GM06990 (cell line): Measurements from ENCODE around the gene OFD1.

Experiments used
- DNase-seq: peaks from one replicate; pipeline ENCODE4 v3.0.0-alpha.2; 2011; ENCODE audit not compliant: insufficient read length; ENCODE audit errors: extremely low read depth
- H3K27me3 ChIP-seq: replicated peaks from 2 replicates; pipeline ENCODE4 v1.6.0; 2011; ENCODE audit warnings: low read length; ENCODE audit not compliant: control insufficient read depth, insufficient read depth
- H3K36me3 ChIP-seq: 2 replicates; pipeline ENCODE4 v1.5.1; 2011; ENCODE audit warnings: low read length; ENCODE audit not compliant: control insufficient read depth, insufficient read depth
- H3K4me3 ChIP-seq: replicated peaks from 2 replicates; pipeline ENCODE4 v1.5.1; 2011; ENCODE audit warnings: low read depth, mild to moderate bottlenecking, control low read depth, low read length
- TF ChIP-seq, protein P1 (sequence below): IDR thresholded peaks from 2 replicates; pipeline ENCODE4 v1.5.1; 2011; ENCODE audit warnings: low read length, control low read depth, mild to moderate bottlenecking, inconsistent platforms; ENCODE audit not compliant: insufficient read depth, poor library complexity, severe bottlenecking

OFD1 gene

DNA sequence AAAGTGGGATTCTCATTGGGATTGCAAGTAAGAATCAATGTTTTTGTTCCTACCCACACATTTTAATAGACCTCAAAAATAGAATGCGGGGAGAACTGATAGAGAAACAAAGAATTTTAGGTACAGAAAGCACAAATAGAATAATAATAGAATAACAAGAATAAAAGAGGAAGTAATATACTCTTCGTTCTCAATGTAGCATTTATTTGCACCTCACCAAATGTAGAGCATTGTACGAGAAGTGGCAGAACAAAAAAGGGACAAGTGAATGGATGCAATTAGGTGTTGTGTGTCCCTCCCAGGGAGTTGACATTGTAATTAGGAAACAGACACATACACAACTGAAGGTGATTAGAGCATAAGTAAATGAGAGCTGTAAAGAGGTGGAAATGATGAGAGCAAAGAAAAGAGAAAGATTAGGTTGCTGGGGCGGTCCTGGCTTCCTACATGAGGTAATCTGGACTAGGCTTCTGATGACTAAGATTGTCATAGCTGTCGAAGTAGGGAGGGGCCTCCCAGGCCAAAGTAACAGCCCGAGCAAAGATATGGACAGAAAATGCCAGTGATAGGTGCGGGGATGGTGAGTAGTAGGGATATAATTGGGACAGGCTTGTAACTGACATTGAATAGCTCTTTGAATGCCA is 35.2 kb upstream of the OFD1 start:
- peaks cover 1% of the 10 kb centered on the region for H3K36me3 ChIP-seq
- H3K27me3 ChIP-seq = no peaks in the 10 kb centered on the region
- peak; percentile 30 for DNase-seq
- no peak overlapping the region for H3K4me3 ChIP-seq
- TF ChIP-seq, protein P1, sequence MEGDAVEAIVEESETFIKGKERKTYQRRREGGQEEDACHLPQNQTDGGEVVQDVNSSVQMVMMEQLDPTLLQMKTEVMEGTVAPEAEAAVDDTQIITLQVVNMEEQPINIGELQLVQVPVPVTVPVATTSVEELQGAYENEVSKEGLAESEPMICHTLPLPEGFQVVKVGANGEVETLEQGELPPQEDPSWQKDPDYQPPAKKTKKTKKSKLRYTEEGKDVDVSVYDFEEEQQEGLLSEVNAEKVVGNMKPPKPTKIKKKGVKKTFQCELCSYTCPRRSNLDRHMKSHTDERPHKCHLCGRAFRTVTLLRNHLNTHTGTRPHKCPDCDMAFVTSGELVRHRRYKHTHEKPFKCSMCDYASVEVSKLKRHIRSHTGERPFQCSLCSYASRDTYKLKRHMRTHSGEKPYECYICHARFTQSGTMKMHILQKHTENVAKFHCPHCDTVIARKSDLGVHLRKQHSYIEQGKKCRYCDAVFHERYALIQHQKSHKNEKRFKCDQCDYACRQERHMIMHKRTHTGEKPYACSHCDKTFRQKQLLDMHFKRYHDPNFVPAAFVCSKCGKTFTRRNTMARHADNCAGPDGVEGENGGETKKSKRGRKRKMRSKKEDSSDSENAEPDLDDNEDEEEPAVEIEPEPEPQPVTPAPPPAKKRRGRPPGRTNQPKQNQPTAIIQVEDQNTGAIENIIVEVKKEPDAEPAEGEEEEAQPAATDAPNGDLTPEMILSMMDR = no peak

DNA sequence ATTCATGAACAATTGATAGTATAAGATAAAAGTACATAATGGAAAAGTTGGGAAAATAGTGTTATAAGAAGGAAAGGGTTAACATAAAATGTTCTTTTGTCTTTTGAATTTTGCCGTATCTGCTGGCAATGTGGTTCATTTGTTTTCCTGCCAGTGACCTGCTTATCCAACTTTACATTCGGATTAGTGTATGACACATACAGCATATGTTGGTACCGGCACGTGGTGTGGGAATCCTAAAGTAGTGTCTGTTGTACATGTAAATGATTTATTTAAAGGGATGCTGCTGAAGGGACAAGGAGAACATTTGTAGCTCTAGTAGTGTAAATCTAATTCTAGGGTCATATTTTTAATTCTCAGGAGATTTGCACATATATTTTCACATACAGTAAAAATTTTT is 34.2 kb upstream of the OFD1 start:
- no peak for DNase-seq
- Histone ChIP-seq H3K4me3 (no peak overlapping the region), H3K27me3 (no peaks in the 10 kb centered on the region), H3K36me3 (no peaks in the 10 kb centered on the region; the same call in none of the 2 replicates)
- TF ChIP-seq, protein P1 = no peak

DNA sequence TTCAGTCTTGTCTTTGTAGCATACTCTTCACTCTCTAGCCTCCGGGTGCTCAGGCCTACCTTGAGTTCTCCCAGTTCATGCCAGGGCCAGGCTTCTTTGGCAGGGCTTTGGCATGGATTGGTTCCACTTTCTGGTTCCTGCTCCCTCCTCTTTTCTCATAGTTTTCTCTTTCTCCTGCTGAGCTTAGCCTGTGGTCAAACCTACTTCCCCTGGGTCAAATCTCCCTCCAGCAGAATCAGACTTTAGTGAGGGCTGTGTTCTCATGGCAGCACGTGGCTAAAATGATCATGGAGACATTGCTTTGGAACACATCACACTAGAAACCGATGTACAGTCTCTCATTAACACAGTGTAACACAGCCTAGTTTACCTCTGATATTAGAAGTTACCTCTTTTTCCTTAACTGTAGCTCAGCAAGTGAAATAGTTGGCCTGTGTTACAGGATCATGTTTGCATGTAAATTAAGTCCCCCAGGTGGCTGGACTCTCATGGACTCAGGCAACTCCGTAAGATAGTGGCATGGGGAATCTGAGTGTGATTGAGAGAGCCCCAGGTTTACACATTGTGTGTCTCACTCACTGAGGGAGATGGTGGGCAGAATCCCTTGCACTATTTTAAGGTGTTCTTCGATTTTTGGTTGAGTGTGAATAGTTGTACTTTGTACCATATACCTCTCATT is 32.3 kb upstream of the OFD1 start:
- H3K36me3 ChIP-seq = no peaks in the 10 kb centered on the region; the same call in none of the 2 replicates
- TF ChIP-seq, protein P1 = no peak
- no peak for DNase-seq
- H3K27me3 ChIP-seq = no peaks in the 10 kb centered on the region
- no peak overlapping the region for H3K4me3 ChIP-seq

DNA sequence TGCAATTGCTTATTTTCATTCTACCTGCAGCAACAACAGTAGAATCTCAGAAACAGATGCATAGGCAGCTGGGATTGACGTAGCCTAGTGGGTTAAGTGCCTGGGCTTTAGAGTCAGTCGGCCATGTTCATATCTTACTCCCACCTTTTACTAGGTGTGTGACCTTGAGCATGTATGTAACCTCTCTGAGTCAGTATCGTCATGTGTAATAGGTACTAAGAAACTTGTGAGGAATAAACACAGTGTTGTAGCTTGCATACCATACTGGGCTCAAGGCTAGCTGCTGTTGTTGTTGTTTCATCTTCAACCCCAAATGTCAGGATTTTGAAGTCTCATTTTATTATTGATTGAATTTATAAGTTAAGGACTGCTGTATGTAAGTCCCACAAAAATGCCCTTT is 31.4 kb upstream of the OFD1 start:
- DNase-seq = no peak
- Histone ChIP-seq H3K4me3 (no peak overlapping the region), H3K36me3 (no peaks in the 10 kb centered on the region; the same call in none of the 2 replicates), H3K27me3 (no peaks in the 10 kb centered on the region)
- TF ChIP-seq, protein P1 = no peak

DNA sequence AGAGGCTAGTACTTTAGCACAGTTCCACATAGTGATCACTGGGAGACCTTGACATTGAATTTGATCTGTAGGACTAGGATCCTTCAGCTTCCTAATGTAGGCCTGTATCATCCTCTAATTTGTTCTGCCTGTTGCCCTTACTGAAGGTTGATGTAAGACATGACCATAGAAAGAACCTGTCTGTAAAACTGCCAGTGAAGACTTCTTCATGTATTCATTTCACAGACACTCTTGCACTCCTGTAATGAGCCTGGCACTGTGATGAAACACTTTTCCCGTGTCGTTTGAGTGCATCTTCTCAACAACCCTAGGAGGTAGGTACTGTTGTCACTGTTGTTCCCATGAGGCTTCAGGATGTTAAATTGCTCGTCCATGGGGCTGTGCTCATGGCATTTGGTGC is 31.0 kb upstream of the OFD1 start:
- DNase-seq = no peak
- Histone ChIP-seq H3K36me3 (no peaks in the 10 kb centered on the region; the same call in none of the 2 replicates), H3K27me3 (no peaks in the 10 kb centered on the region), H3K4me3 (no peak overlapping the region)
- TF ChIP-seq, protein P1 = no peak

DNA sequence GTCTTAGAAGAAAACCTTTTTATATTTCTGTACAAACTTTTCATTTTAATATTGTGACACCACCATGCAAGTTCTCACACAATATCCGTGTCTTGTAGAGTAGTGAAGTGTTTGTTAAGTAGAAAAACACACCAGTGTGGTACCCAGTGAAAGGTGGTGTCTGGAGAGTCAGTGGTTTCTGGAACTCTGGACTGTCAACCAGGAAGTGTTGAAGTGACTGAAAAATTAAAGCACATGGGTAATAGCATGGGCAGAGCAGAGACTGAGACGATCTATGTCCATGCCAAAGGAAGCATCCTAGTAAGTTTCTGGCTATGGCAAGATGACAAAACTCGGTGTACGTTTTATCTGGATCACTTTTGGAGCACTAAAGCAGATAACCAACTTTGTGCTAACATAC is 23.4 kb upstream of the OFD1 start:
- no peak for DNase-seq
- TF ChIP-seq, protein P1 = no peak
- Histone ChIP-seq H3K27me3 (no peaks in the 10 kb centered on the region), H3K4me3 (no peak overlapping the region), H3K36me3 (peaks cover 6% of the 10 kb centered on the region)
